Fibroblast of lung (primary cell): ENCODE measurements around the gene GBA2. TPM values are rescaled to one million over a fixed set of nuclear protein-coding genes. Genes with fewer than 3 reads are reported as not detected.

Experiments
- DNase-seq, 2 donors: peaks; one replicate each; pipeline versions ENCODE4 v3.0.0 to v3.0.0-alpha.2; 2010; ENCODE audit warnings: low read depth in 2 of 2
- H2AFZ ChIP-seq: 2 replicates; pipeline ENCODE4 v1.5.1; 2012; ENCODE audit warnings: low read length, control low read depth, inconsistent platforms
- H3K27ac ChIP-seq: 2 replicates; pipeline ENCODE4 v1.5.1; 2011; ENCODE audit warnings: low read length, control low read depth; ENCODE audit not compliant: insufficient read depth
- H3K27me3 ChIP-seq: 2 replicates; pipeline ENCODE4 v1.5.1; 2011; ENCODE audit warnings: mild to moderate bottlenecking, low read length; ENCODE audit not compliant: control insufficient read depth, insufficient read depth
- H3K36me3 ChIP-seq: 2 replicates; pipeline ENCODE4 v1.5.1; 2011; ENCODE audit warnings: low read length; ENCODE audit not compliant: control insufficient read depth, insufficient read depth
- H3K4me1 ChIP-seq: 2 replicates; pipeline ENCODE4 v1.5.1; 2011; ENCODE audit warnings: low read length; ENCODE audit not compliant: control insufficient read depth, insufficient read depth; ENCODE audit errors: extremely low read depth
- H3K4me2 ChIP-seq: 2 replicates; pipeline ENCODE4 v1.5.1; 2011; ENCODE audit warnings: low read length, control low read depth; ENCODE audit not compliant: insufficient read depth; ENCODE audit errors: extremely low read depth
- H3K4me3 ChIP-seq, 4 experiments: fragments of 200-600 bp in 1 of 4; sonication (generic) in 1 of 4; replicated peaks in 1 of 4; 2 replicates each; pipeline ENCODE4 v1.5.1; 2011 to 2016; ENCODE audit warnings: low read length in 4 of 4, low read depth in 3 of 4, mild to moderate bottlenecking in 3 of 4, control low read depth in 2 of 4, inconsistent platforms in 1 of 4, mixed read lengths in 1 of 4; ENCODE audit not compliant: insufficient read depth in 1 of 4; ENCODE audit errors: control extremely low read depth in 1 of 4
- H3K79me2 ChIP-seq: 2 replicates; pipeline ENCODE4 v1.5.1; 2012; ENCODE audit warnings: mild to moderate bottlenecking, low read length, inconsistent platforms; ENCODE audit not compliant: control insufficient read depth, insufficient read depth
- H3K9ac ChIP-seq: 2 replicates; pipeline ENCODE4 v1.5.1; 2011; ENCODE audit warnings: mild to moderate bottlenecking, low read length, control low read depth; ENCODE audit not compliant: insufficient read depth
- H3K9me3 ChIP-seq: 2 replicates; pipeline ENCODE4 v1.5.1; 2012; ENCODE audit warnings: low read depth, low read length; ENCODE audit not compliant: control insufficient read depth, insufficient read depth
- H4K20me1 ChIP-seq: 2 replicates; pipeline ENCODE4 v1.5.1; 2011; ENCODE audit warnings: low read length; ENCODE audit not compliant: control insufficient read depth, insufficient read depth; ENCODE audit errors: extremely low read depth
- EZH2 ChIP-seq: IDR thresholded peaks from 2 replicates; pipeline ENCODE4 v1.5.1; 2012; ENCODE audit warnings: low read length, control low read depth, mild to moderate bottlenecking; ENCODE audit errors: missing control alignments
- polyA plus RNA-seq, 2 donors: library from polyadenylated mRNA; depleted of rRNA in 1 of 2; stranded (reverse) in 1 of 2; unstranded in 1 of 2; fragments of >200 nt; gene quantifications; 2 replicates each; pipeline ENCODE4 v1.2.1, GENCODE V29; 2011 to 2012; ENCODE audit warnings: missing spikeins in 1 of 2
- total RNA-seq: library from RNA; depleted of rRNA; stranded (reverse); fragments of >200 nt; gene quantifications from 2 replicates; pipeline ENCODE4 v1.2.1, GENCODE V29; 2014
- TF ChIP-seq, protein P1 (sequence below), 2 donors: IDR thresholded peaks in 1 of 2; conservative IDR thresholded peaks in 1 of 2; 1 replicate in 1 of 2; 2 replicates in 1 of 2; pipeline ENCODE4 v1.5.1; 2011 to 2012; ENCODE audit warnings: low read length in 2 of 2, control low read depth in 1 of 2, inconsistent platforms in 1 of 2, low read depth in 1 of 2, mild to moderate bottlenecking in 1 of 2

GBA2 gene
- total and polyA plus RNA-seq, 2 donors (not counting 1 experiment from before 2014, with no cell fraction given): 23.9 to 25.5 TPM

DNA sequence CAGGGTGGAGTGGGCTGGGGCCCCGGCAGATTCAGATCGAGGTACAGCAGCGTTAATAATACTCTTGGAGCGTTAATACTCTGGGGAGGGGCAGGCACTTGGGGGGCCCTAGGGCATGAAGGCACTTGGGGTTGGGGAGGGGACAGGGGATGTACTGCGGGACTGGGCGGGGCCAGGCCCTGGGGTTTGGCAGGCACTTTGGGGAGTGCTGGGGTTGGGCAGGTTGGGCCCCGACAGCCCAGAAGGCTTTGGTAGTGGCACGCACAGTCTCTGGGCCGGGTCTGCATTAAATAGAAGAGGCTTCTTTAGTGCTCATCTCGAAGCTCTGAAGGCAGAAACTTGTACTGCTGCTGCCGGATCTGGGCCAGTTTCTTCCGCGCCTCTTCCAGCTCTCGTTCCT lies 51.5 kb downstream of the GBA2 start:
- no peak overlapping the region for H3K9ac ChIP-seq
- H4K20me1 ChIP-seq: no peaks in the 10 kb centered on the region
- DNase-seq: no peak

DNA sequence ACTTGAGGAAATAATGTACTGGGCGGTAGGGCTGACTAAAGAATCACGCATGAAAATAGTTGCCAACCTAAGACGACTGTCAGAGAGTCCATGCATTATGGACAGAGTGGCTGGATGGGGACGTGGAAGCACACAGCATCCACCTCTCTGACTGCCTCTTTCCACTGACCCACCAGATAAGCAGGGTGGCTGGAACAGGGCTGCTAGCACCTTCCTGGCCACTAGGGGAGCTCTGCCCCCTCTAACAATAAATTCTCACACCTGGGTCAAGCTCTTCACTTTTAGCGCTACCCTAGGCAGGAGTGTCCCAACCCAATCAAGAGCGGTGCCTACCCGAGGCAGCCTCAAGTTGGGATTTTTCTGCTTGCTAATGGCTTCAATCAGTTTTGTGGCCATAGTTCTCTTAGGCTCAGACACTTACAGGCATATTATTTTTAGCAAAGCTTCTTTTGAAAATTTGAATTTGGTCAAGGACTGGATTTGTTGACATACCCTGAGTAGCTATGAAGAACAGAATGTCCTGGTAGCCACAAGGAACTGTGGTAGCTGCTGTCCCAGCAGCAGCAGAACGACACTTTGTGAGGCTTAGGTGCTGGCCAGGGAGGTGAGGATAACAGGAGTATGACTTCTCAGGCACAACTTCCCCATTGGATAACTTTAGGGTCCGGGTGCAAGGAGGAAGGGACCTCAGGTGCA lies 52.4 kb downstream of the GBA2 start:
- TF ChIP-seq, protein P1, sequence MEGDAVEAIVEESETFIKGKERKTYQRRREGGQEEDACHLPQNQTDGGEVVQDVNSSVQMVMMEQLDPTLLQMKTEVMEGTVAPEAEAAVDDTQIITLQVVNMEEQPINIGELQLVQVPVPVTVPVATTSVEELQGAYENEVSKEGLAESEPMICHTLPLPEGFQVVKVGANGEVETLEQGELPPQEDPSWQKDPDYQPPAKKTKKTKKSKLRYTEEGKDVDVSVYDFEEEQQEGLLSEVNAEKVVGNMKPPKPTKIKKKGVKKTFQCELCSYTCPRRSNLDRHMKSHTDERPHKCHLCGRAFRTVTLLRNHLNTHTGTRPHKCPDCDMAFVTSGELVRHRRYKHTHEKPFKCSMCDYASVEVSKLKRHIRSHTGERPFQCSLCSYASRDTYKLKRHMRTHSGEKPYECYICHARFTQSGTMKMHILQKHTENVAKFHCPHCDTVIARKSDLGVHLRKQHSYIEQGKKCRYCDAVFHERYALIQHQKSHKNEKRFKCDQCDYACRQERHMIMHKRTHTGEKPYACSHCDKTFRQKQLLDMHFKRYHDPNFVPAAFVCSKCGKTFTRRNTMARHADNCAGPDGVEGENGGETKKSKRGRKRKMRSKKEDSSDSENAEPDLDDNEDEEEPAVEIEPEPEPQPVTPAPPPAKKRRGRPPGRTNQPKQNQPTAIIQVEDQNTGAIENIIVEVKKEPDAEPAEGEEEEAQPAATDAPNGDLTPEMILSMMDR (conservative IDR thresholded peaks at IDR 0.05 in 1 of 2, IDR thresholded peaks at IDR 0.05 in 1 of 2; ENCODE audit: low read depth in 1 of 2, low read length in 2 of 2): peak; percentile 84 to 96
- no peak for TF ChIP-seq EZH2
- Histone ChIP-seq H3K27ac (no peak overlapping the region), H3K4me3 (no peak overlapping the region), H3K36me3 (peaks cover 44% of the 10 kb centered on the region), H3K4me1 (peaks cover 6% of the 10 kb centered on the region), H3K4me2 (no peak overlapping the region), H2AFZ (no peak overlapping the region), H3K9ac (no peak overlapping the region), H3K27me3 (no peaks in the 10 kb centered on the region), H3K9me3 (no peaks in the 10 kb centered on the region), H3K79me2 (no peaks in the 10 kb centered on the region), H4K20me1 (no peaks in the 10 kb centered on the region)
- peak; percentile 38 to 55 for DNase-seq

More for the DNA sequence above, 51.5 kb downstream of the GBA2 start:
- Histone ChIP-seq H3K4me2 (no peak overlapping the region), H3K36me3 (peaks cover 47% of the 10 kb centered on the region), H3K79me2 (no peaks in the 10 kb centered on the region), H3K9me3 (no peaks in the 10 kb centered on the region), H2AFZ (no peak overlapping the region), H3K27ac (no peak overlapping the region), H3K4me1 (peaks cover 6% of the 10 kb centered on the region), H3K4me3 (no peak overlapping the region), H3K27me3 (no peaks in the 10 kb centered on the region)
- TF ChIP-seq, protein P1 (conservative IDR thresholded peaks at IDR 0.05 in 1 of 2, IDR thresholded peaks at IDR 0.05 in 1 of 2; ENCODE audit: low read depth in 1 of 2, low read length in 2 of 2): no peak
- no peak for TF ChIP-seq EZH2

DNA sequence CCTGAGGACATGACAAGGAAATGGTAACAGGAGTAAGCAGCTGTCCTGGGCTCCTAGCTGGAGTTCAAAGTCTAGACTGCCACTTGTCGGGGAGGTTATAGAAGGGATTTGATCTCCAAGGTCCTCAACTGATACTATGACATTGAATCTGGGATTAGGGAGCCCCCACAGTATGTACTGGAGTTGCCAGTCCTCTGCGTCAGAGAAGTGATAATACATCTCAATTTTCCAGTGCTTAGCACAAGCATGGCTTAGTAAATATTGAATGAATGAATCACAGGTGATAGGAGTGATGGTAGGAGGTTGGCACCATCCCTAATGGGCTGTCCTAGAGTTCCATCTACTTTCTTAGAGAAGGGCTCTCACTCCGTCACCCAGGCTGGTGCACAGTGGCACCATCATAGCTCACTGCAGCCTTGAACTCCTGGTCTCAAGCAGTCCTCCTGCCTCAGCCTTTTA lies 53.1 kb downstream of the GBA2 start:
- TF ChIP-seq, protein P1 (conservative IDR thresholded peaks at IDR 0.05 in 1 of 2, IDR thresholded peaks at IDR 0.05 in 1 of 2; ENCODE audit: low read depth in 1 of 2, low read length in 2 of 2): no peak
- no peak for TF ChIP-seq EZH2
- Histone ChIP-seq H3K79me2 (no peaks in the 10 kb centered on the region), H3K27me3 (no peaks in the 10 kb centered on the region), H3K27ac (no peak overlapping the region), H3K4me3 (no peak overlapping the region), H3K9me3 (no peaks in the 10 kb centered on the region), H3K9ac (no peak overlapping the region), H3K36me3 (peaks cover 44% of the 10 kb centered on the region), H4K20me1 (no peaks in the 10 kb centered on the region), H2AFZ (no peak overlapping the region), H3K4me2 (peak overlapping the region; percentile 5), H3K4me1 (peaks cover 10% of the 10 kb centered on the region)
- DNase-seq: peak in 1 of 2 donors; percentile 58
